Measurements from ENCODE around the gene KCMF1. TPM values are rescaled to one million over a fixed set of nuclear protein-coding genes. Genes with fewer than 3 reads are reported as not detected.

KCMF1 gene
- total RNA-seq, 4 donors from 2014 or later: 41.5 to 97.3 (median 55.5) TPM

DNA sequence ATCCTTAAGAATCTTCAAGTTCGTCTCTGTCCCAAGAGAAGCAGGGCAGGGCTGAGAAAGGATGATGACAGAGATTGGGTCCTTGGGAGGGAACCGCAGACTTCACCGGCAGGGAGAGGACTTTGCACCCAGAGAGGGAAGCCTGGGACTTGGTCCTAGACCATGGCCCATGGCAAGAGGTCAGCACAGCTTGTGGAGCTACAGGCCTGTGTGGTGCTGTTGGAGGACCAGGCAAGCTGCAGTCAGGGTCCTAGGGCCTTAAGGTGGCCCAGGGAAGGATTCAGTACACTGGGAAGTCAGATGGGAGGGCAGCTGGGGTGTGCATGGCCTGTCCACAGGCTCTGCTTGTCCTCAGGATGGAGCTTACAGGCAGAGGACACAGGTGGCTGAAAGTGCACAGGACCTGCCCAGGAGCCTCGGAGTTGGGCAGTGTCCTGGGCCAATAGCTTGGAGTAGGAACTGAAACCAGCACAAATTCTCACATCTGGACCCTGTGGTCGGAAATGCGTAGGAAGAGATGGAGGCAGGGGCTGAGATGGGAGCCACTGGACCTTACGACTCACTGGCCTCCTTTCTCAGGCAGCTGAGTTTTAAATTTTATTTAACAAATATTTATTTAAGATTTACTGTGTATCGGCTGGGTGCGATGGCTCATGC is 105.8 kb downstream of the KCMF1 start:
- Histone ChIP-seq H3K36me3 (no peaks in the 10 kb centered on the region), H3K27me3 (no peaks in the 10 kb centered on the region), H3K4me1 (no peaks in the 10 kb centered on the region), H3K4me3 (no peak overlapping the region), H3K27ac (no peak overlapping the region), H3K9me3 (peaks cover 0 to 5% of the 10 kb centered on the region in 2 donors)
- WGBS, 2 donors (ENCODE audit: low coverage in 1 of 2): 80% methylated on average over 2 to 9 of the region's 9 CpGs
- TF ChIP-seq POLR2AphosphoS5 (IDR thresholded peaks at IDR 0.05): no peak
- no peak for TF ChIP-seq POLR2A (IDR thresholded peaks at IDR 0.05)
- TF ChIP-seq EP300 (IDR thresholded peaks at IDR 0.05; ENCODE audit: low read depth): no peak
- TF ChIP-seq CTCF (IDR thresholded peaks at IDR 0.05): no peak
- intact Hi-C loops (cut with DNase I; ENCODE audit: low total_unique reads): no loop called here
- in situ Hi-C loops (cut with MboI; ENCODE audit: low pct_ligation_motif_present in 1 of 4, low pct_unique_long_range_greater_than_20kb in 1 of 4, low sequenced_read_pairs in 3 of 4): no loop called here
- no peak for DNase-seq

DNA sequence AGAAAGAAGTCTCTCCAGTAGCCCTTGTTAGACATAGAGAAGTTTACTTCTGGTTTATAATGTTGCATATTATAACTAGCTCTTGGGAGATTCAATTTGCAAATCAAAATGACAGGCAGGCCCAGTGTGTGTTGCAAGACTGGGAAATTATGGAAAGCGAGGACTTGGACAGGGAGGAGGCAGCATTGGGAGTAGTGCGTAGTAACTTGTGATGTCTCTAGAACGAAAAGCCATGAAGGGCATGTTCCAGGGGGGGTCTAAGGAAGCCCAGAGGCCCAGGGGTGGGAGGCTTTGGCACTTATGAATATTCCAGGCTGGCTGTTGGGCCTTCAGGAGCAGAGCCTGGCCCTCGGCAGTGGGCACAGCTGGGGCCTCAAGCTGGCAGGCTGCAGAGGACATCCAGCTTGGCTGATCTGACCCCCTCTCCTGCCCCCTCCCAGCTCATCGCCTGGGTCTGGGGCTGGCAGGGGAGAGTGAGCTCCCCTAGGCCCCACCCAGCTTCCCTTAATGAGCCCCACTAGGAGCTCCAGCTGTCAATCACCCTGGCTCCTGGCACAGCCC is 107.0 kb downstream of the KCMF1 start:
- intact Hi-C loops (cut with DNase I; ENCODE audit: low total_unique reads): no loop called here
- no peak for TF ChIP-seq POLR2AphosphoS5 (IDR thresholded peaks at IDR 0.05)
- no peak for TF ChIP-seq POLR2A (IDR thresholded peaks at IDR 0.05)
- TF ChIP-seq EP300 (IDR thresholded peaks at IDR 0.05; ENCODE audit: low read depth): no peak
- TF ChIP-seq CTCF (IDR thresholded peaks at IDR 0.05): no peak
- in situ Hi-C loops (cut with MboI; ENCODE audit: low pct_ligation_motif_present in 1 of 4, low pct_unique_long_range_greater_than_20kb in 1 of 4, low sequenced_read_pairs in 3 of 4): no loop called here

GRCh38 chr2:85078536-85078935 is 107.6 kb downstream of the KCMF1 start:
- TF ChIP-seq POLR2AphosphoS5 (IDR thresholded peaks at IDR 0.05): no peak
- TF ChIP-seq EP300 (IDR thresholded peaks at IDR 0.05; ENCODE audit: low read depth): no peak
- TF ChIP-seq CTCF (IDR thresholded peaks at IDR 0.05): no peak
- TF ChIP-seq POLR2A (IDR thresholded peaks at IDR 0.05): no peak
- Histone ChIP-seq H3K4me3 (no peak overlapping the region), H3K9me3 (peaks cover 0 to 7% of the 10 kb centered on the region in 2 donors), H3K27ac (no peak overlapping the region), H3K27me3 (no peaks in the 10 kb centered on the region), H3K36me3 (no peaks in the 10 kb centered on the region), H3K4me1 (no peaks in the 10 kb centered on the region)
- in situ Hi-C loops (cut with MboI; ENCODE audit: low pct_ligation_motif_present in 1 of 4, low pct_unique_long_range_greater_than_20kb in 1 of 4, low sequenced_read_pairs in 3 of 4) (no loop called here), intact Hi-C loops (cut with DNase I; ENCODE audit: low total_unique reads) (no loop called here)
- DNase-seq: no peak
- WGBS, 2 donors (ENCODE audit: low coverage in 1 of 2): 83% methylated on average over 5 of the region's 5 CpGs; no CpG with 5 or more reads in 1 of the 2 donors

More for the DNA sequence above, 107.0 kb downstream of the KCMF1 start:
- peaks cover 0 to 7% of the 10 kb centered on the region in 2 donors for H3K9me3 ChIP-seq
- no peak overlapping the region for H3K4me3 ChIP-seq
- no peaks in the 10 kb centered on the region for H3K36me3 ChIP-seq
- H3K4me1 ChIP-seq: no peaks in the 10 kb centered on the region
- H3K27ac ChIP-seq: no peak overlapping the region
- WGBS, 2 donors (ENCODE audit: low coverage in 1 of 2): 84 to 86% methylated on average over 3 to 5 of the region's 5 CpGs
- H3K27me3 ChIP-seq: no peaks in the 10 kb centered on the region
- DNase-seq: no peak

GRCh38 chr2:85083092-85083491 is 112.1 kb downstream of the KCMF1 start:
- in situ Hi-C loops (cut with MboI; ENCODE audit: low pct_ligation_motif_present in 1 of 4, low pct_unique_long_range_greater_than_20kb in 1 of 4, low sequenced_read_pairs in 3 of 4) (no loop called here), intact Hi-C loops (cut with DNase I; ENCODE audit: low total_unique reads) (no loop called here)
- no peaks in the 10 kb centered on the region for H3K4me1 ChIP-seq
- no peak overlapping the region for H3K4me3 ChIP-seq
- no peak overlapping the region for H3K27ac ChIP-seq
- DNase-seq: no peak
- H3K27me3 ChIP-seq: peaks cover 4% of the 10 kb centered on the region
- TF ChIP-seq POLR2A (IDR thresholded peaks at IDR 0.05) (no peak), CTCF (IDR thresholded peaks at IDR 0.05) (no peak)
- peaks cover 0 to 7% of the 10 kb centered on the region in 2 donors for H3K9me3 ChIP-seq
- H3K36me3 ChIP-seq: no peaks in the 10 kb centered on the region

All from transverse colon (tissue), 4 donors.